ENCODE measurements around the gene CIRBP. TPM values are rescaled to one million over a fixed set of nuclear protein-coding genes. Genes with fewer than 3 reads are reported as not detected.

CIRBP gene
- total RNA-seq = 380 TPM

DNA sequence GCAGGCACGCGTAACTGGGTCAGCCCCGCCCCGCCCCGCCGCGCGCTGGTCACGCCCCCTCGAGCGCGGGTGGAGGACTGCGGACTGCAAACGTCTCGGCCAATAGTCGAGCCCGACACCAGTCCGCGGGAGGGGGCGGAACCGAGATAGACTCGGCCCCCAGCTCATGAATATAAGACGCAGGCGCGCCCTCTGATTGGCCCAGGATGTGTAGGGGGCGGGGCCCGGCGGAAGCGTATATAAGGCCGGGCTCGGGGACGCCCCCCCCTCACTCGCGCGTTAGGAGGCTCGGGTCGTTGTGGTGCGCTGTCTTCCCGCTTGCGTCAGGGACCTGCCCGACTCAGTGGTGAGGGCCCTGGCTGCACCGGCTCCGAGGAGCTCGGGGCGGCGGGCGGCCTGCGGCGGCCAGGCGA, at the start of gene CIRBP:
Gene CIRBP (plus strand): TSS at position 268 of the 413 bp plus-strand sequence. CDS start 1,602 bp downstream, outside the sequence.

DNA sequence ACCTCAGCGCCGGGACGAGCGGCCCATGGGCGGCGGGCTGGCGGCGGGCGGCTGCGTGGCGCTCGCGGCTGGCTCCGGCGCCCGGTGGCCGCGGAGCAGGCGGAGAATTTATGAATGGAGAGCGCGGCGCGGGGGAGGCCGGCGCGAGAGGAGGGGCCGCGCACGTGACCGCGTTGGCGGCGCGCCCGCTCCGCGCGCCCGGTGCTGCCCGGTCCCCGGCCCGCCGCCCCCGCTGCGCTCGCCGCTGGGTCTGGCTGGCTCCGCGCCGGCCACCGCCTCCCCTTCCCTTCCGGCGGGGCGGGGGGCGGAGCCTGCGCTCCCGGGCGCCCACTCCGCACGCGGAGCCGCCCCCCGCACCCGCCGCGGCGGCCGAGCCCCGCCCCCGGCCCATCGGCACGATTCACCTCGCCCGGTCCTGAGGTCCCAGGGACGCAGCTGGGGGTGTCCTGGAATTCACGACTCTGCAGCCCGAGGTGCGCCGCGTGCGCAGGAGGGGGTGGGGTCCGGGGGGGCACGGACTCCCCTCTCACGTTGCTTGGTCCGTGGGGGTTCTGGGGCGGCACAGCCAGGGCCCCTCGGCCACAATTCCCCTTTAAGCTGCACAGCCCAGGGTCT, 31.3 kb upstream of the CIRBP start, which contains the start of gene CBARP:
Gene CBARP (minus strand): TSS at position 252 of the 615 bp plus-strand sequence. CDS start 1,905 bp downstream, outside the sequence.

DNA sequence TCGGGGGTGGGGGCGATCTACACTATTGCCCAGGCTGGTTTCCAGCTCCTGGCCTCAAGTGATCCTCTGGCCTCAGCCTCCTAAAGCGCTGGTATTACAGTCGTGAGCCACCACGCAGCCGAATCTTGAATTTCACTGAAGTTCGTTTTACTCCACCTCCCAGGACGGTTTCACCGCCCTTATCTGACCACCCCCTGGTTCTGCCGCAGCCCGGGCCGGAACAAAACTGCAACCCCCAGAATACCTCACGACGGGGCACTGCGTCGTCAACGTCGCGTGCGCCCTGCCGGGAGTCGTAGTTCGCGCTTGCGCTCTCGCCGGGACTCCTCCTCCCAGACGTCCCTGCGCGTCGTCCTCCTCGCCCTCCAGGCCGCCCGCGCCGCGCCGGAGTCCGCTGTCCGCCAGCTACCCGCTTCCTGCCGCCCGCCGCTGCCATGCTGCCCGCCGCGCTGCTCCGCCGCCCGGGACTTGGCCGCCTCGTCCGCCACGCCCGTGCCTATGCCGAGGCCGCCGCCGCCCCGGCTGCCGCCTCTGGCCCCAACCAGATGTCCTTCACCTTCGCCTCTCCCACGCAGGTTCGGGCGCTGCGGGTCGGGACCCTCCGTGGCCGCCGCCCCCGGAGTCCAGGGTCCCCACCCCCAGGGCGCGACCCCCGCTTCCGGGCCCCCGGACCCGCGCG, 27.6 kb upstream of the CIRBP start, which contains the start of gene ATP5F1D:
Gene ATP5F1D (plus strand): TSS at position 335 of the 679 bp plus-strand sequence. CDS start 100 bp downstream, at position 435.

DNA sequence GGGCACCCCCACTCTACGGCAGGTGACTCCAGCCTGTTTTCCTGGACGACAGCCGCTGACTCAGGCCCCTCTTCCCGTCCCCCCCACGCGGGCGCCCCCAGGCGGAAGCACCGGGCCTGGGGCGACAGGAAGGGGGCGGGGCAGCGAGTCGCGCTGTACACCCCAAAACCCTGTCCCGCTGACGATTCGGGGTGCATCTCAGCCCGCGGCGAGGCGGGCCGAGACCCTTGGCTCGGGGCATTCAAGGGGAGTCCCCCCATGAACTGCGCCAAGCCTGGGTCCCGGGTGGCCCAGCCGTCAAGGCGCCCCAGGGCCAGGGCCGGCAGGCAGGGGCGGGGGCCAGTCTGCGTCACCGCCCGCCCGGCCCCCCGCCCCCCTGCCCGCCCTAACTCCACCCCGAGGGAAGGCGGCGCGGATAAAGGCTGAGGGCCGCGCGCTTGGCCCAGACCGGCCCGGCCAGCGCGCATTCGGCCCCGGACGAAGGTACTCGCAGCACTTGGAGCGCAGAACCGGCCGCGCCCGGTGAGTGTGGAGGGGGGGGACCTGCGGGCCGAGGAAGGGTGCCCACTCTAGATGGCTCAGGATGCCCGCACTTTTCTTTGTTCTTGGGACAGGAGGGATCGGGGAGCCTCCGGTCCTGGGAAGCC, 20.9 kb upstream of the CIRBP start, which contains the start of gene MIDN:
Gene MIDN (plus strand): TSS at position 445 of the 647 bp plus-strand sequence. CDS start 1,714 bp downstream, outside the sequence.

DNA sequence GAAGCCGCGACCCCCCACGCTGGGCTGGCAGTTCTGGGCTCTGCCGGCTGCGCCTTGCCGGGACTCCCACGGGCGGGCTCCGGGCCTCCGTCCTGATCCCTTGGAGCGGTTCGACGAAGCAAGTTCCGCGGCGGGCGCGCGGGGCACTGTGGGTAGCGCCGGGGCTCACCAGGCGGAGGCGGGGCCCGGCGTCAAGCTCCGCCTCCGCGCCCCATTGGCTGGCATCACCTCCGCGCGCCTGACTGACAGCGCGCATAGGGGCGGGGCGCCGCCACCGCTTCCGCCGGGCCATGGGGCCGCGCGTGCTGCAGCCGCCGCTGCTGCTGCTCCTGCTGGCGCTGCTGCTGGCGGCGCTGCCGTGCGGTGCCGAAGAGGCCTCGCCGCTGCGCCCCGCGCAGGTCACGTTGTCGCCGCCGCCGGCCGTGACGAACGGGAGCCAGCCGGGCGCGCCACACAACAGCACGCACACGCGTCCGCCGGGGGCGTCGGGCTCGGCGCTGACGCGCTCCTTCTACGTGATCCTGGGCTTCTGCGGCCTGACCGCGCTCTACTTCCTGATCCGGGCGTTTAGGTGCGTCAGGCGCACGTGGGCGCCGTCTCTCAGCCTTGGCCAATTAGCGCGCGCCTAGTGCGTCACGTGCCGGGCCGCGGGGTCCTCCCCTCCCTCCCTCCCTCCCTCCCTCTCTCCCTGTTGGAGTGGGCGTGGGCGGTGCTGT, 6.3 kb downstream of the CIRBP start, which contains the start of gene FAM174C:
Gene FAM174C (plus strand): TSS at position 271 of the 716 bp plus-strand sequence. CDS start 20 bp downstream, at position 291.

DNA sequence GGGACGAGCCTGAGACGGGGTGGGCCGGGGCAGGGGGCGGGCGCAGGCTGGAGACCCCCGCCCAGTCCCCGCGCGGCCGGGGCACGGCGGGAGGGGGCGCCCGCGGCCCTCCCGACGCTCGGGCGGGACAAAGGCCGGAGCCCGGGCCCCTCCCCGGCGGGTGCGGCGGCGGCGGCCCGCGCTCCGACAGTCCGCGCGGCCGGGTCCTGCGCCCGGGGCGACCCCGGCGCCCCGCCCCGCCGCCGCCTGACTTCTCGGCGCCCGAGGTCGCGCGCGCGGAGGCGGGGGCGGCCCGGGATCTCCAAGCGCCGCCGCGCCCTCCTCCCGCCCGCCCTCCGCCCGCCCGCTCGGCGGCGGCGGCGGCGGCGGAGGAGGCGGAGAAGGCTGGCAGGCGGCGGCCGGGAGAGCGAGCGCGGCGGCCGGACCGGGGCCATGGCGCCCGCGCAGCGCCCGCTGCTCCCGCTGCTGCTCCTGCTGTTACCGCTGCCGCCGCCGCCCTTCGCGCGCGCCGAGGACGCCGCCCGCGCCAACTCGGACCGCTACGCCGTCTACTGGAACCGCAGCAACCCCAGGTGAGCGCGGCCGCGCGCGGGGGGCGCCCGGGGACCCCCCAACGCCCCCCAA, 16.7 kb downstream of the CIRBP start, which contains the start of gene EFNA2:
Gene EFNA2 (plus strand): TSS at position 137 of the 624 bp plus-strand sequence. CDS start 296 bp downstream, at position 433.

Other genes starting within 250 kb of the CIRBP start
- gene TMEM259, start 248.2 kb upstream of the CIRBP start, total RNA-seq = 59.8 TPM
- not detected for gene RNU6-2, start 247.8 kb upstream of the CIRBP start, total RNA-seq
- gene CNN2, start 242.7 kb upstream of the CIRBP start, total RNA-seq = 6.3 TPM
- gene ABCA7, start 229.2 kb upstream of the CIRBP start, total RNA-seq = 4.4 TPM
- gene ARHGAP45, start 202.2 kb upstream of the CIRBP start, total RNA-seq = 2.8 TPM
- gene POLR2E, start 174.0 kb upstream of the CIRBP start, total RNA-seq = 37.6 TPM
- gene GPX4, start 165.3 kb upstream of the CIRBP start, total RNA-seq = 107 TPM
- gene SBNO2, start 95.1 kb upstream of the CIRBP start, total RNA-seq = 8.1 TPM
- 43.2 TPM for gene STK11, start 63.6 kb upstream of the CIRBP start, total RNA-seq
- 15.3 TPM for gene CBARP, start 31.3 kb upstream of the CIRBP start, total RNA-seq
- 15.7 TPM for gene ATP5F1D, start 27.6 kb upstream of the CIRBP start, total RNA-seq
- 24.4 TPM for gene MIDN, start 20.7 kb upstream of the CIRBP start, total RNA-seq
- 8.1 TPM for gene FAM174C, start 6.2 kb downstream of the CIRBP start, total RNA-seq
- 7.5 TPM for gene EFNA2, start 16.5 kb downstream of the CIRBP start, total RNA-seq
- 36.6 TPM for gene NDUFS7, start 114.6 kb downstream of the CIRBP start, total RNA-seq
- gene GAMT, start 132.2 kb downstream of the CIRBP start, total RNA-seq = 15.0 TPM
- 40.1 TPM for gene DAZAP1, start 138.3 kb downstream of the CIRBP start, total RNA-seq
- 535 TPM for gene RPS15, start 169.1 kb downstream of the CIRBP start, total RNA-seq
- gene APC2, start 180.8 kb downstream of the CIRBP start, total RNA-seq = 276 TPM
- 24.1 TPM for gene C19orf25, start 209.9 kb downstream of the CIRBP start, total RNA-seq
- gene PCSK4, start 221.0 kb downstream of the CIRBP start, total RNA-seq = 3.8 TPM
- 2.2 TPM for gene REEP6, start 221.8 kb downstream of the CIRBP start, total RNA-seq
- gene ADAMTSL5, start 243.7 kb downstream of the CIRBP start, total RNA-seq = not detected